ENCODE data around the gene MTHFSD.

DNA sequence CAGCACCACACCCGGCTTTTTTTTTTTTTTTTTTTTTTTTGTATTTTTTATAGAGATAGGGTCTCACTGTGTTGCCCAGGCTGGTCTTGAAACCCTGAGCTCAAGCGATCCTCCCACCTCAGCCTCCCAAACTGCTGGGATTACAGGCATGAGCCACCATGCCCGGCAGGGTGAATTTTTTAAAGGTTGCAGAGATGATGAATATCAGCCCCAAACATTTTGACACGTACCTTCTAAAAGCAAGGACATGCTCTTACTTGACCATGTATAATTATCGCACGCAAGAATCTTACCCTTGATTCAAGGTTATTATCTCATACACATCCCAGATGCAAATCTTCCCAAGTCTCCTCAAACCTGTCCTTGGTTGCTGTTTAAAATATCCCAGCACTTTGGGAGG is 7.3 kb upstream of the MTHFSD start:
- TF ChIP-seq CREB1 (IDR thresholded peaks at IDR 0.05) (no peak), MAFK (IDR thresholded peaks at IDR 0.05; ENCODE audit: low read depth, low read length) (no peak), SIN3A (conservative IDR thresholded peaks at IDR 0.05 in 1 of 2, IDR thresholded peaks at IDR 0.05 in 1 of 2; ENCODE audit: low read depth in 1 of 2, low read length in 2 of 2) (no peak)

Measured in H1 (cell line).